Keratinocyte (primary cell): Measurements from ENCODE around the gene GRAMD1B. TPM values are rescaled to one million over a fixed set of nuclear protein-coding genes. Genes with fewer than 3 reads are reported as not detected.

Experiments
- DNase-seq: peaks from one replicate; pipeline ENCODE4 v3.0.0-alpha.2; 2011; ENCODE audit warnings: low read depth, missing footprints, low spot score
- FAIRE-seq: peaks from 2 replicates; lab custom pipeline; 2011; peaks lifted over from hg19 to GRCh38; lab: Jason Lieb, UNC
- H2AFZ ChIP-seq: 2 replicates; pipeline ENCODE4 v1.6.0; 2012; ENCODE audit warnings: low read length, control low read depth, inconsistent platforms; ENCODE audit not compliant: control insufficient read depth
- H3K27ac ChIP-seq: 2 replicates; pipeline ENCODE4 v1.5.1; 2011; ENCODE audit warnings: low read length; ENCODE audit not compliant: control insufficient read depth, insufficient read depth
- H3K27me3 ChIP-seq: 3 replicates; pipeline ENCODE4 v1.6.0; 2011; ENCODE audit warnings: low read length; ENCODE audit not compliant: control insufficient read depth, insufficient read depth; ENCODE audit errors: extremely low read depth
- H3K36me3 ChIP-seq, 2 experiments: 2 replicates in 1 of 2; 3 replicates in 1 of 2; pipeline ENCODE4 v1.5.1; 2011; ENCODE audit warnings: low read length in 2 of 2, mild to moderate bottlenecking in 1 of 2; ENCODE audit not compliant: control insufficient read depth in 2 of 2, insufficient read depth in 2 of 2; ENCODE audit errors: extremely low read depth in 1 of 2
- H3K4me1 ChIP-seq: 3 replicates; pipeline ENCODE4 v1.5.1; 2011; ENCODE audit warnings: low read length; ENCODE audit not compliant: control insufficient read depth, insufficient read depth; ENCODE audit errors: extremely low read depth
- H3K4me2 ChIP-seq: 3 replicates; pipeline ENCODE4 v1.6.0; 2011; ENCODE audit warnings: low read depth, low read length; ENCODE audit not compliant: control insufficient read depth, insufficient read depth; ENCODE audit errors: extremely low read depth
- H3K4me3 ChIP-seq, 3 experiments: fragments of 200-600 bp in 1 of 3; sonication (generic) in 1 of 3; 2 replicates in 2 of 3; 3 replicates in 1 of 3; pipeline ENCODE4 v1.5.1; 2011 to 2016; ENCODE audit warnings: low read length in 3 of 3, mild to moderate bottlenecking in 3 of 3, control low read depth in 2 of 3, inconsistent platforms in 1 of 3, low read depth in 1 of 3, mixed read lengths in 1 of 3, mixed run types in 1 of 3, moderate library complexity in 1 of 3; ENCODE audit not compliant: control insufficient read depth in 2 of 3, insufficient read depth in 2 of 3; ENCODE audit errors: extremely low read depth in 1 of 3
- H3K79me2 ChIP-seq: 2 replicates; pipeline ENCODE4 v1.6.0; 2012; ENCODE audit warnings: low read length; ENCODE audit not compliant: control insufficient read depth, insufficient read depth
- H3K9ac ChIP-seq: 3 replicates; pipeline ENCODE4 v1.6.0; 2011; ENCODE audit warnings: low read length; ENCODE audit not compliant: control insufficient read depth, insufficient read depth; ENCODE audit errors: extremely low read depth
- H3K9me1 ChIP-seq: 3 replicates; pipeline ENCODE4 v1.6.0; 2011; ENCODE audit warnings: low read length; ENCODE audit not compliant: control insufficient read depth, insufficient read depth; ENCODE audit errors: extremely low read depth
- H3K9me3 ChIP-seq: 2 replicates; pipeline ENCODE4 v1.5.1; 2012; ENCODE audit warnings: low read depth, low read length; ENCODE audit not compliant: control insufficient read depth
- H4K20me1 ChIP-seq: 3 replicates; pipeline ENCODE4 v1.6.0; 2011; ENCODE audit warnings: low read length; ENCODE audit not compliant: control insufficient read depth, insufficient read depth; ENCODE audit errors: extremely low read depth
- EZH2 ChIP-seq: IDR thresholded peaks from one replicate; pipeline ENCODE4 v1.6.1; 2012; ENCODE audit warnings: inconsistent platforms, mild to moderate bottlenecking, low read length, moderate library complexity
- dilution Hi-C: fragments of 300-500 bp; cut with MboI; formaldehyde crosslinking; loops from one replicate; pipeline ENCODE4 v1.7.0; 2020; ENCODE audit warnings: low sequenced_read_pairs; ENCODE audit not compliant: extremely low pct_ligation_motif_present
- polyA plus RNA-seq, 5 experiments: library from polyadenylated mRNA; depleted of rRNA in 3 of 5; stranded (reverse) in 3 of 5; stranded (forward) in 1 of 5; unstranded in 1 of 5; fragments of >200 nt; gene quantifications; 1 replicate in 1 of 5; 2 replicates in 3 of 5; 3 replicates in 1 of 5; pipeline versions ENCODE4 v1.2.1 to v1.2.3, GENCODE V29; 2011 to 2012; ENCODE audit warnings: missing spikeins in 2 of 5, low read depth in 1 of 5, low replicate concordance in 1 of 5
- TF ChIP-seq, protein P1 (sequence below), 3 experiments: IDR thresholded peaks in 1 of 3; conservative IDR thresholded peaks in 1 of 3; optimal IDR thresholded peaks in 1 of 3; 2 replicates in 2 of 3; 3 replicates in 1 of 3; pipeline versions ENCODE3 to v1.5.1; 2011; ENCODE audit warnings: low read length in 3 of 3, mild to moderate bottlenecking in 3 of 3, moderate library complexity in 2 of 3, control low read depth in 1 of 3, inconsistent platforms in 1 of 3; ENCODE audit not compliant: insufficient read depth in 2 of 3; ENCODE audit errors: extremely low read depth in 1 of 3

The GRAMD1B gene
- polyA plus RNA-seq, 1 donor (not counting 4 experiments of a cell fraction or from before 2014, with no cell fraction given), result 0.04 TPM

DNA sequence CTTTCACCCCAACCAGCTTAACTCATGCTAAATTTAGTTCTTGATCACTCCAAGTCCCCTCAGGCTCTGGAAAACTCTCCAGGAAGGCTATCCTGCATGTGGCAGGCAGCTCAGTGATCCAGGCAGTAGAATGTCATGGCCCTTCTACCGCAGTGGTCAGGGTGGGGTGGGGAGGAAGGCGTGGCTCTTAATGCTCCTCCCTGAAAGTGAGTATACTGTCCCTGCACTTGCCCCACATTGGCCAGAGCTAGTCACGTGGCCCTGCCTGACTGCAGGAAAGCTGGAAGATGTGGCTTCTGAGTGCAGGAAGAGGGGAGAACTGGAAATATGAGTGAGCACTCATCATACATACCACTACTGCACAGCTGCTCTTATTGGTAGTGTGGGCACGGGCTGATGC, 102.1 kb downstream of the GRAMD1B start:
- peaks cover 11% of the 10 kb centered on the region for H3K27me3 ChIP-seq
- DNase-seq (no peak), FAIRE-seq (no peak)
- no peaks in the 10 kb centered on the region for H3K4me1 ChIP-seq
- dilution Hi-C loops, result no loop called here
- H3K9me1 ChIP-seq, result no peaks in the 10 kb centered on the region
- H3K79me2 ChIP-seq, result no peaks in the 10 kb centered on the region
- H3K4me3 ChIP-seq, result no peak overlapping the region
- no peak overlapping the region for H3K27ac ChIP-seq
- H4K20me1 ChIP-seq, result no peaks in the 10 kb centered on the region
- TF ChIP-seq, protein P1, sequence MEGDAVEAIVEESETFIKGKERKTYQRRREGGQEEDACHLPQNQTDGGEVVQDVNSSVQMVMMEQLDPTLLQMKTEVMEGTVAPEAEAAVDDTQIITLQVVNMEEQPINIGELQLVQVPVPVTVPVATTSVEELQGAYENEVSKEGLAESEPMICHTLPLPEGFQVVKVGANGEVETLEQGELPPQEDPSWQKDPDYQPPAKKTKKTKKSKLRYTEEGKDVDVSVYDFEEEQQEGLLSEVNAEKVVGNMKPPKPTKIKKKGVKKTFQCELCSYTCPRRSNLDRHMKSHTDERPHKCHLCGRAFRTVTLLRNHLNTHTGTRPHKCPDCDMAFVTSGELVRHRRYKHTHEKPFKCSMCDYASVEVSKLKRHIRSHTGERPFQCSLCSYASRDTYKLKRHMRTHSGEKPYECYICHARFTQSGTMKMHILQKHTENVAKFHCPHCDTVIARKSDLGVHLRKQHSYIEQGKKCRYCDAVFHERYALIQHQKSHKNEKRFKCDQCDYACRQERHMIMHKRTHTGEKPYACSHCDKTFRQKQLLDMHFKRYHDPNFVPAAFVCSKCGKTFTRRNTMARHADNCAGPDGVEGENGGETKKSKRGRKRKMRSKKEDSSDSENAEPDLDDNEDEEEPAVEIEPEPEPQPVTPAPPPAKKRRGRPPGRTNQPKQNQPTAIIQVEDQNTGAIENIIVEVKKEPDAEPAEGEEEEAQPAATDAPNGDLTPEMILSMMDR (optimal IDR thresholded peaks at IDR 0.05 in 1 of 3, IDR thresholded peaks at IDR 0.05 in 1 of 3, conservative IDR thresholded peaks at IDR 0.05 in 1 of 3; ENCODE audit: extremely low read depth in 1 of 3, insufficient read depth in 2 of 3, low read length in 3 of 3), result no peak
- TF ChIP-seq EZH2, result no peak
- no peak overlapping the region for H2AFZ ChIP-seq
- H3K9ac ChIP-seq, result no peak overlapping the region
- no peaks in the 10 kb centered on the region for H3K36me3 ChIP-seq
- H3K9me3 ChIP-seq, result no peaks in the 10 kb centered on the region
- no peak overlapping the region for H3K4me2 ChIP-seq

DNA sequence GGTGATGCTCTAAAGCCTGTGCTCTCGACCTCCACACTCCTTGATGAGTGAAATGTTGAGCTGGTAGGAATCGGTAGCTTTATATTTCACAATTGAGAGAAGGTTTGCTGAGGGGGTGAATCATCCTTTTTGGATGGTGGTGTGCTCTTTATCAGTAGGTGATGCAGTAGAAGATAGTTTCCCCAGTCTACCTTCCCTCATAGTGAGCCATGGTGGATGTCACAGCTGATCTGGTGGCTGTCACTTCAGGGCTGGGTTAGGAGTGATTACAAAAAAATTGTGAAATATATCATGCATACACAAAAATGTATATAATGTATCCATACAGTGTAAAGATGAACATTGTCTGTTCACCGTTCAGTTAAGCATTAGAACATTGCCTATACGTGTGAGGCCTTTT, 105.3 kb downstream of the GRAMD1B start:
- FAIRE-seq (no peak), DNase-seq (no peak)
- Histone ChIP-seq H3K9me3 (no peaks in the 10 kb centered on the region), H3K4me2 (no peak overlapping the region), H3K36me3 (no peaks in the 10 kb centered on the region), H3K9ac (no peak overlapping the region), H3K27me3 (no peaks in the 10 kb centered on the region), H2AFZ (no peak overlapping the region), H3K79me2 (no peaks in the 10 kb centered on the region), H4K20me1 (no peaks in the 10 kb centered on the region), H3K27ac (no peak overlapping the region), H3K4me1 (no peaks in the 10 kb centered on the region), H3K4me3 (no peak overlapping the region), H3K9me1 (no peaks in the 10 kb centered on the region)
- TF ChIP-seq, protein P1 (optimal IDR thresholded peaks at IDR 0.05 in 1 of 3, IDR thresholded peaks at IDR 0.05 in 1 of 3, conservative IDR thresholded peaks at IDR 0.05 in 1 of 3; ENCODE audit: extremely low read depth in 1 of 3, insufficient read depth in 2 of 3, low read length in 3 of 3), result no peak
- dilution Hi-C loops, result no loop called here
